ENCODE results near the gene BRINP3. TPM values are rescaled to one million over a fixed set of nuclear protein-coding genes. Genes with fewer than 3 reads are reported as not detected.
A peak's percentile ranks its signal among the peaks of the same experiment; 100 is the strongest.

The BRINP3 gene
- total RNA-seq, 1 donor from 2014 or later, result 6.6 TPM

GRCh38 chr1:190455631-190456030 is 22.0 kb downstream of the BRINP3 start:
- DNase-seq (ENCODE audit: extremely low spot score, unreplicated experiment), result no peak

GRCh38 chr1:190453550-190453949 is 24.1 kb downstream of the BRINP3 start:
- Mint-ChIP-seq H3K27me3 (peaks cover 4% of the 10 kb centered on the region), H3K27ac (no peak overlapping the region), H3K36me3 (no peaks in the 10 kb centered on the region), H3K4me3 (no peak overlapping the region), H3K9me3 (no peaks in the 10 kb centered on the region), H3K4me1 (ENCODE audit: unreplicated experiment) (no peaks in the 10 kb centered on the region)
- no peak for DNase-seq (ENCODE audit: extremely low spot score, unreplicated experiment)
- TF ChIP-seq, protein P1, sequence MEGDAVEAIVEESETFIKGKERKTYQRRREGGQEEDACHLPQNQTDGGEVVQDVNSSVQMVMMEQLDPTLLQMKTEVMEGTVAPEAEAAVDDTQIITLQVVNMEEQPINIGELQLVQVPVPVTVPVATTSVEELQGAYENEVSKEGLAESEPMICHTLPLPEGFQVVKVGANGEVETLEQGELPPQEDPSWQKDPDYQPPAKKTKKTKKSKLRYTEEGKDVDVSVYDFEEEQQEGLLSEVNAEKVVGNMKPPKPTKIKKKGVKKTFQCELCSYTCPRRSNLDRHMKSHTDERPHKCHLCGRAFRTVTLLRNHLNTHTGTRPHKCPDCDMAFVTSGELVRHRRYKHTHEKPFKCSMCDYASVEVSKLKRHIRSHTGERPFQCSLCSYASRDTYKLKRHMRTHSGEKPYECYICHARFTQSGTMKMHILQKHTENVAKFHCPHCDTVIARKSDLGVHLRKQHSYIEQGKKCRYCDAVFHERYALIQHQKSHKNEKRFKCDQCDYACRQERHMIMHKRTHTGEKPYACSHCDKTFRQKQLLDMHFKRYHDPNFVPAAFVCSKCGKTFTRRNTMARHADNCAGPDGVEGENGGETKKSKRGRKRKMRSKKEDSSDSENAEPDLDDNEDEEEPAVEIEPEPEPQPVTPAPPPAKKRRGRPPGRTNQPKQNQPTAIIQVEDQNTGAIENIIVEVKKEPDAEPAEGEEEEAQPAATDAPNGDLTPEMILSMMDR (conservative IDR thresholded peaks at IDR 0.05), result peak; percentile 23

More at GRCh38 chr1:190455631-190456030, 22.0 kb downstream of the BRINP3 start:
- Mint-ChIP-seq H3K4me1 (ENCODE audit: unreplicated experiment) (no peaks in the 10 kb centered on the region), H3K36me3 (no peaks in the 10 kb centered on the region), H3K4me3 (no peak overlapping the region), H3K9me3 (no peaks in the 10 kb centered on the region), H3K27me3 (peaks cover 4% of the 10 kb centered on the region), H3K27ac (no peak overlapping the region)
- TF ChIP-seq, protein P1 (conservative IDR thresholded peaks at IDR 0.05), result no peak

GRCh38 chr1:190452272-190452848 is 25.3 kb downstream of the BRINP3 start:
- Mint-ChIP-seq H3K27me3 (peaks cover 4% of the 10 kb centered on the region), H3K36me3 (no peaks in the 10 kb centered on the region), H3K4me1 (ENCODE audit: unreplicated experiment) (no peaks in the 10 kb centered on the region), H3K27ac (no peak overlapping the region), H3K4me3 (no peak overlapping the region), H3K9me3 (no peaks in the 10 kb centered on the region)
- no peak for DNase-seq (ENCODE audit: extremely low spot score, unreplicated experiment)
- TF ChIP-seq, protein P1 (conservative IDR thresholded peaks at IDR 0.05), result no peak

- TF ChIP-seq, protein P1 (conservative IDR thresholded peaks at IDR 0.05), result no peak
- Mint-ChIP-seq H3K36me3 (no peaks in the 10 kb centered on the region), H3K4me1 (ENCODE audit: unreplicated experiment) (no peaks in the 10 kb centered on the region), H3K4me3 (no peak overlapping the region), H3K27ac (no peak overlapping the region), H3K9me3 (no peaks in the 10 kb centered on the region), H3K27me3 (no peaks in the 10 kb centered on the region)
- no peak for DNase-seq (ENCODE audit: extremely low spot score, unreplicated experiment)
Measured at GRCh38 chr1:190444464-190444863, 33.2 kb downstream of the BRINP3 start.

- Mint-ChIP-seq H3K27ac (no peak overlapping the region), H3K36me3 (no peaks in the 10 kb centered on the region), H3K4me3 (no peak overlapping the region), H3K9me3 (no peaks in the 10 kb centered on the region), H3K4me1 (ENCODE audit: unreplicated experiment) (no peaks in the 10 kb centered on the region), H3K27me3 (no peaks in the 10 kb centered on the region)
- DNase-seq (ENCODE audit: extremely low spot score, unreplicated experiment), result no peak
- TF ChIP-seq, protein P1 (conservative IDR thresholded peaks at IDR 0.05), result no peak
Measured at GRCh38 chr1:190439447-190439846, 38.2 kb downstream of the BRINP3 start.

Measured in type B pancreatic cell (in vitro differentiated cells).